Neural progenitor cell (in vitro differentiated cells): ENCODE measurements around the gene POLR2J2.
"Not testable (repeated sequence)": the region's sequence is repeated elsewhere in the genome, so short reads cannot be mapped to it uniquely, and the experiment has no call there.

Experiments
- CTCF ChIP-seq: fragments of 200-600 bp; sonication (generic); IDR thresholded peaks from 2 replicates; pipeline ENCODE4 v1.5.1; 2017; ENCODE audit warnings: antibody characterized with exemption, mild to moderate bottlenecking
- EZH2 ChIP-seq: fragments of 200-600 bp; sonication (generic); IDR thresholded peaks from 2 replicates; pipeline ENCODE4 v1.6.1; 2017; ENCODE audit warnings: antibody characterized with exemption, mild to moderate bottlenecking, moderate library complexity

- TF ChIP-seq CTCF, EZH2: not testable (repeated sequence)
These were observed 22.5 kb upstream of the POLR2J2 start for GRCh38 chr7:102694008-102694407.
